K562 (cell line): ENCODE measurements around the gene KRT34. TPM values are rescaled to one million over a fixed set of nuclear protein-coding genes. Genes with fewer than 3 reads are reported as not detected.

Experiments
- ATAC-seq: fragments of 200-7000 bp; cut with Tn5 transposase; 3 replicates; pipeline ENCODE4 v1.9.1; 2020; ENCODE audit warnings: moderate library complexity
- BruUV-seq: library from RNA; stranded (reverse); fragments of 400-500 nt; replicated peaks from 2 replicates; lab custom pipeline; 2021; lab: Mats Ljungman, UMichigan
- CTCF ChIA-PET: fragments of 300-600 bp; formaldehyde crosslinking; extraction: SDS; loops from one replicate; lab custom pipeline; 2021; ENCODE audit warnings: low intra/inter-chr PET ratio; lab: Yijun Ruan, JAX
- POLR2A ChIA-PET: fragments of 300-600, 350-650 bp; sonication (Branson Sonifier 250); formaldehyde crosslinking; extraction: SDS; loops from one replicate; lab custom pipeline; 2021; ENCODE audit warnings: antibody characterized with exemption, inconsistent platforms; lab: Yijun Ruan, JAX
- DNase-seq, 4 experiments: peaks; one replicate each; pipeline versions ENCODE4 v3.0.0 to v3.0.0-alpha.2; 2011 to 2018; ENCODE audit warnings: low spot score in 3 of 4, mixed read lengths in 3 of 4; ENCODE audit errors: extremely low read depth in 1 of 4
- FAIRE-seq: peaks from 2 replicates; lab custom pipeline; 2011; peaks lifted over from hg19 to GRCh38; lab: Jason Lieb, UNC
- H2AFZ ChIP-seq: 2 replicates; pipeline ENCODE4 v1.6.0; 2011; ENCODE audit warnings: low read depth, low read length, control low read depth, inconsistent platforms
- H3K27ac ChIP-seq: fragments of 200-600 bp; 3 replicates; pipeline ENCODE4 v1.8.0; 2011; ENCODE audit warnings: low read depth, mild to moderate bottlenecking, control low read depth, inconsistent platforms, low read length, moderate library complexity, mixed read lengths; ENCODE audit errors: extremely low read depth
- H3K27me3 ChIP-seq, 2 experiments: fragments of 300-600 bp in 1 of 2; 2 replicates in 1 of 2; 3 replicates in 1 of 2; pipeline versions ENCODE4 v1.6.0 to v1.8.0; 2011; ENCODE audit warnings: inconsistent platforms in 2 of 2, low read length in 2 of 2, mild to moderate bottlenecking in 1 of 2, mixed read lengths in 1 of 2, moderate library complexity in 1 of 2; ENCODE audit not compliant: control insufficient read depth in 2 of 2, insufficient read depth in 2 of 2
- H3K36me3 ChIP-seq: fragments of 300-600 bp; 3 replicates; pipeline ENCODE4 v1.8.0; 2011; ENCODE audit warnings: mild to moderate bottlenecking, low read length, inconsistent platforms; ENCODE audit not compliant: control insufficient read depth, insufficient read depth
- H3K4me1 ChIP-seq, 2 experiments: fragments of 200-600 bp in 1 of 2; replicated peaks in 1 of 2; 2 replicates in 1 of 2; 3 replicates in 1 of 2; pipeline versions ENCODE4 v1.5.1 to v1.8.0; 2011; ENCODE audit warnings: inconsistent platforms in 2 of 2, low read length in 2 of 2, mild to moderate bottlenecking in 1 of 2, mixed read lengths in 1 of 2, moderate library complexity in 1 of 2; ENCODE audit not compliant: control insufficient read depth in 2 of 2, insufficient read depth in 2 of 2
- H3K4me2 ChIP-seq: 2 replicates; pipeline ENCODE4 v1.6.1; 2011; ENCODE audit warnings: low read length, control low read depth, inconsistent platforms, mixed read lengths; ENCODE audit not compliant: insufficient read depth
- H3K4me3 ChIP-seq: fragments of 200-600 bp; sonication (generic), shearing (Covaris generic); 2 replicates; pipeline ENCODE4 v1.5.1; 2016; ENCODE audit warnings: control low read depth, inconsistent platforms
- H3K79me2 ChIP-seq: fragments of 200-600 bp; 3 replicates; pipeline ENCODE4 v1.8.0; 2011; ENCODE audit warnings: low read length, inconsistent platforms; ENCODE audit not compliant: control insufficient read depth, insufficient read depth
- H3K9ac ChIP-seq, 2 experiments: 2 replicates each; pipeline versions ENCODE4 v1.6.0 to v1.6.1; 2011; ENCODE audit warnings: low read depth in 2 of 2, low read length in 2 of 2, control low read depth in 1 of 2, inconsistent platforms in 1 of 2, mild to moderate bottlenecking in 1 of 2, mixed read lengths in 1 of 2; ENCODE audit not compliant: insufficient read depth in 1 of 2
- H3K9me1 ChIP-seq: one replicate; pipeline ENCODE4 v1.6.0; 2011; ENCODE audit warnings: inconsistent platforms, mild to moderate bottlenecking, low read length, moderate library complexity; ENCODE audit not compliant: control insufficient read depth, insufficient read depth
- H3K9me3 ChIP-seq: replicated peaks from 2 replicates; pipeline ENCODE4 v1.5.1; 2011; ENCODE audit warnings: low read depth, low read length, inconsistent platforms; ENCODE audit not compliant: control insufficient read depth, insufficient read depth
- H4K20me1 ChIP-seq: replicated peaks from 2 replicates; pipeline ENCODE4 v1.6.1; 2011; ENCODE audit warnings: low read length, inconsistent platforms, mixed read lengths; ENCODE audit not compliant: control insufficient read depth, insufficient read depth
- EP400 ChIP-seq: fragments of 450-650 bp; IDR thresholded peaks from 2 replicates; pipeline ENCODE4 v1.6.1; 2017; ENCODE audit warnings: antibody characterized with exemption, mild to moderate bottlenecking, moderate library complexity
- FOXK2 ChIP-seq, 2 experiments: fragments of 450-650 bp; IDR thresholded peaks in 1 of 2; conservative IDR thresholded peaks in 1 of 2; 2 replicates each; pipeline ENCODE4 v1.6.1; 2016; ENCODE audit warnings: low read depth in 2 of 2, mild to moderate bottlenecking in 1 of 2
- HDAC2 ChIP-seq: fragments of 450-650 bp; IDR thresholded peaks from 2 replicates; pipeline ENCODE4 v1.6.1; 2016; ENCODE audit warnings: mild to moderate bottlenecking
- KDM1A ChIP-seq, 2 experiments: fragments of 450-650 bp; IDR thresholded peaks; 2 replicates each; pipeline ENCODE4 v1.6.1; 2016; ENCODE audit warnings: mild to moderate bottlenecking in 2 of 2
- MAFG ChIP-seq: fragments of 450-650 bp; conservative IDR thresholded peaks from 2 replicates; pipeline ENCODE4 v1.6.1; 2016; ENCODE audit warnings: missing genetic modification characterization, missing compliant biosample characterization
- MTA2 ChIP-seq: fragments of 450-650 bp; IDR thresholded peaks from 2 replicates; pipeline ENCODE4 v1.6.1; 2016; ENCODE audit warnings: low read depth
- SIN3B ChIP-seq: fragments of 450-650 bp; IDR thresholded peaks from 2 replicates; pipeline ENCODE4 v1.6.1; 2017; ENCODE audit warnings: low read depth, mild to moderate bottlenecking, moderate library complexity
- SOX6 ChIP-seq: fragments of 450-650 bp; IDR thresholded peaks from 2 replicates; pipeline ENCODE4 v1.6.1; 2014; ENCODE audit warnings: mild to moderate bottlenecking
- TRIM28 ChIP-seq: fragments of 450-650 bp; IDR thresholded peaks from 2 replicates; pipeline ENCODE4 v1.6.1; 2017
- U2AF2 ChIP-seq: fragments of 200-400 bp; formaldehyde crosslinking; optimal IDR thresholded peaks from 2 replicates; pipeline ENCODE3; 2017; ENCODE audit warnings: low read depth, mild to moderate bottlenecking, low read length
- YY1 ChIP-seq, 3 experiments: IDR thresholded peaks; 2 replicates each; pipeline ENCODE4 v1.6.1; 2011; ENCODE audit warnings: low read length in 2 of 3, mild to moderate bottlenecking in 2 of 3, moderate library complexity in 2 of 3, borderline replicate concordance in 1 of 3, control low read depth in 1 of 3, low read depth in 1 of 3; ENCODE audit not compliant: insufficient read depth in 3 of 3, insufficient replicate concordance in 2 of 3, control insufficient read depth in 1 of 3, insufficient read length in 1 of 3; ENCODE audit errors: extremely low read depth in 1 of 3
- ZNF347 ChIP-seq: fragments of 450-650 bp; formaldehyde crosslinking; IDR thresholded peaks from 2 replicates; pipeline ENCODE4 v1.4.0; 2020; ENCODE audit warnings: low read depth, mild to moderate bottlenecking, moderate library complexity
- ZNF561 ChIP-seq: fragments of 450-650 bp; formaldehyde crosslinking; conservative IDR thresholded peaks from 2 replicates; pipeline ENCODE4 v1.4.0; 2020; ENCODE audit warnings: mild to moderate bottlenecking, moderate library complexity
- ZNF586 ChIP-seq: fragments of 450-650 bp; formaldehyde crosslinking; conservative IDR thresholded peaks from 2 replicates; pipeline ENCODE4 v1.4.0; 2020; ENCODE audit warnings: mild to moderate bottlenecking, moderate library complexity
- WGBS: fragments of 100-300 bp; shearing (Covaris generic); methylation state at CpG from one replicate; pipeline ENCODE4 v1.1.6; 2016; ENCODE audit warnings: low coverage, mixed read lengths; ENCODE audit not compliant: insufficient coverage; ENCODE audit errors: missing lambda C conversion rate; 5-methylcytosine and 5-hydroxymethylcytosine counted together
- in situ Hi-C: fragments of 300-500 bp; cut with MboI; formaldehyde crosslinking; loops from 4 replicates; pipeline ENCODE4 v1.15.0; 2018; ENCODE audit warnings: inconsistent platforms, mixed read lengths
- intact Hi-C: fragments of 100-400 bp; cut with micrococcal nuclease; formaldehyde crosslinking; loops from 2 replicates; pipeline ENCODE4 v1.14.2; 2022
- polyA plus RNA-seq, 8 experiments: library from polyadenylated mRNA; depleted of rRNA in 4 of 8; stranded (reverse) in 5 of 8; unstranded in 3 of 8; fragments of >200 nt; fragmentation: Nextera tagmentation in 2 of 8; fragmentation: Illumina TruSeq in 1 of 8; extraction: Ambion mirVana in 2 of 8; extraction: Trizol in 1 of 8; gene quantifications; 2 replicates each; pipeline versions ENCODE4 v1.2.1 to v1.2.3, GENCODE V29; 2011 to 2014; ENCODE audit warnings: inconsistent platforms in 1 of 8, missing spikeins in 1 of 8
- total RNA-seq, 7 experiments: library from RNA; depleted of rRNA in 6 of 7; stranded (reverse); fragments of >200 nt in 6 of 7; fragmentation: Illumina TruSeq in 2 of 7; extraction: Trizol in 2 of 7; gene quantifications; 2 replicates each; pipeline versions ENCODE4 v1.2.1 to v1.2.3, GENCODE V29; 2011 to 2021; ENCODE audit warnings: low replicate concordance in 1 of 7
- TF ChIP-seq, protein P1 (sequence below): fragments of 250-450 bp; sonication (Bioruptor Pico); IDR thresholded peaks from 2 replicates; pipeline ENCODE4 v1.9.0; 2021; ENCODE audit warnings: mild to moderate bottlenecking, inconsistent platforms
- TF ChIP-seq, protein P2 (sequence below): fragments of 200-800 bp; sonication (Bioruptor generic); IDR thresholded peaks from 2 replicates; pipeline ENCODE4 v1.6.1; 2016; ENCODE audit warnings: missing genetic modification characterization, missing compliant biosample characterization

Gene KRT34
- total and polyA plus RNA-seq, 9 of the 15 experiments (the other 6 are each of a cell fraction or from before 2014, with no cell fraction given): not detected

DNA sequence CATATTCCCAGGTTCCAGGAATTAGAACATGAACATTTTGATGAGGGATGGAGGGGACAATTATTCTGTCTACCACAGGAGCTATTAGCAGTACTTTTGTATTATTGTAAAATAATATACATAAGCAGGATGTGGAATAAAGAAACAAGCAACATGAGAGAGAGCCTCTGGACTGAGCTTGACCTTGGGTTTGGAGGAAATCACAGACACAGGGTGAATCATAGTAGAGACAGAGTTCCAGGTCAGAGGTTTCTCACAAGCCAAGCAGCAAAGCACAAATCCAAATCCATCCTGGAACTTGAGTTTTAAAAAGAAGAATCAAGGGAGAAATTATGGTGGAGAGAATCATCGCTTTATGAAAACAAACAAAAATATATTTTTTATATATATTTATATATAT is 10.2 kb upstream of the KRT34 start:
- DNase-seq (no peak), FAIRE-seq (no peak), ATAC-seq (no peak)
- Histone ChIP-seq H3K27me3 (peaks cover 4 to 22% of the 10 kb centered on the region in 2 experiments; a peak in 3 of 5 replicates), H3K4me1 (no peaks in the 10 kb centered on the region), H3K9ac (no peak overlapping the region), H4K20me1 (no peaks in the 10 kb centered on the region), H3K4me3 (no peak overlapping the region), H2AFZ (no peak overlapping the region), H3K9me1 (no peaks in the 10 kb centered on the region), H3K9me3 (no peaks in the 10 kb centered on the region), H3K27ac (no peak overlapping the region), H3K79me2 (no peaks in the 10 kb centered on the region), H3K36me3 (no peaks in the 10 kb centered on the region), H3K4me2 (no peak overlapping the region)
- POLR2A ChIA-PET: no interaction called here
- in situ Hi-C loops: no loop called here
- no TSS peak for BruUV-seq
- intact Hi-C loops: no loop called here
- CTCF ChIA-PET: no interaction called here
- WGBS: 7% methylated on average over 1 of the region's 1 CpG
- no peak for TF ChIP-seq U2AF2
- TF ChIP-seq TRIM28: no peak
- TF ChIP-seq FOXK2 (conservative IDR thresholded peaks at IDR 0.05 in 1 of 2, IDR thresholded peaks at IDR 0.05 in 1 of 2; ENCODE audit: low read depth in 2 of 2): no peak
- no peak for TF ChIP-seq YY1 (IDR thresholded peaks at IDR 0.05; ENCODE audit: borderline replicate concordance in 1 of 3, control insufficient read depth in 1 of 3, extremely low read depth in 1 of 3, insufficient read depth in 3 of 3, insufficient read length in 1 of 3, insufficient replicate concordance in 2 of 3, low read depth in 1 of 3, low read length in 2 of 3)
- no peak for TF ChIP-seq HDAC2
- TF ChIP-seq MAFG (tag): no peak
- no peak for TF ChIP-seq SOX6
- no peak for TF ChIP-seq MTA2
- no peak for TF ChIP-seq KDM1A (IDR thresholded peaks at IDR 0.05)
- no peak for TF ChIP-seq ZNF347 (CRISPR knock-in tag)
- TF ChIP-seq SIN3B: no peak
- TF ChIP-seq, protein P1, sequence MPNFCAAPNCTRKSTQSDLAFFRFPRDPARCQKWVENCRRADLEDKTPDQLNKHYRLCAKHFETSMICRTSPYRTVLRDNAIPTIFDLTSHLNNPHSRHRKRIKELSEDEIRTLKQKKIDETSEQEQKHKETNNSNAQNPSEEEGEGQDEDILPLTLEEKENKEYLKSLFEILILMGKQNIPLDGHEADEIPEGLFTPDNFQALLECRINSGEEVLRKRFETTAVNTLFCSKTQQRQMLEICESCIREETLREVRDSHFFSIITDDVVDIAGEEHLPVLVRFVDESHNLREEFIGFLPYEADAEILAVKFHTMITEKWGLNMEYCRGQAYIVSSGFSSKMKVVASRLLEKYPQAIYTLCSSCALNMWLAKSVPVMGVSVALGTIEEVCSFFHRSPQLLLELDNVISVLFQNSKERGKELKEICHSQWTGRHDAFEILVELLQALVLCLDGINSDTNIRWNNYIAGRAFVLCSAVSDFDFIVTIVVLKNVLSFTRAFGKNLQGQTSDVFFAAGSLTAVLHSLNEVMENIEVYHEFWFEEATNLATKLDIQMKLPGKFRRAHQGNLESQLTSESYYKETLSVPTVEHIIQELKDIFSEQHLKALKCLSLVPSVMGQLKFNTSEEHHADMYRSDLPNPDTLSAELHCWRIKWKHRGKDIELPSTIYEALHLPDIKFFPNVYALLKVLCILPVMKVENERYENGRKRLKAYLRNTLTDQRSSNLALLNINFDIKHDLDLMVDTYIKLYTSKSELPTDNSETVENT: no peak
- TF ChIP-seq, protein P2, sequence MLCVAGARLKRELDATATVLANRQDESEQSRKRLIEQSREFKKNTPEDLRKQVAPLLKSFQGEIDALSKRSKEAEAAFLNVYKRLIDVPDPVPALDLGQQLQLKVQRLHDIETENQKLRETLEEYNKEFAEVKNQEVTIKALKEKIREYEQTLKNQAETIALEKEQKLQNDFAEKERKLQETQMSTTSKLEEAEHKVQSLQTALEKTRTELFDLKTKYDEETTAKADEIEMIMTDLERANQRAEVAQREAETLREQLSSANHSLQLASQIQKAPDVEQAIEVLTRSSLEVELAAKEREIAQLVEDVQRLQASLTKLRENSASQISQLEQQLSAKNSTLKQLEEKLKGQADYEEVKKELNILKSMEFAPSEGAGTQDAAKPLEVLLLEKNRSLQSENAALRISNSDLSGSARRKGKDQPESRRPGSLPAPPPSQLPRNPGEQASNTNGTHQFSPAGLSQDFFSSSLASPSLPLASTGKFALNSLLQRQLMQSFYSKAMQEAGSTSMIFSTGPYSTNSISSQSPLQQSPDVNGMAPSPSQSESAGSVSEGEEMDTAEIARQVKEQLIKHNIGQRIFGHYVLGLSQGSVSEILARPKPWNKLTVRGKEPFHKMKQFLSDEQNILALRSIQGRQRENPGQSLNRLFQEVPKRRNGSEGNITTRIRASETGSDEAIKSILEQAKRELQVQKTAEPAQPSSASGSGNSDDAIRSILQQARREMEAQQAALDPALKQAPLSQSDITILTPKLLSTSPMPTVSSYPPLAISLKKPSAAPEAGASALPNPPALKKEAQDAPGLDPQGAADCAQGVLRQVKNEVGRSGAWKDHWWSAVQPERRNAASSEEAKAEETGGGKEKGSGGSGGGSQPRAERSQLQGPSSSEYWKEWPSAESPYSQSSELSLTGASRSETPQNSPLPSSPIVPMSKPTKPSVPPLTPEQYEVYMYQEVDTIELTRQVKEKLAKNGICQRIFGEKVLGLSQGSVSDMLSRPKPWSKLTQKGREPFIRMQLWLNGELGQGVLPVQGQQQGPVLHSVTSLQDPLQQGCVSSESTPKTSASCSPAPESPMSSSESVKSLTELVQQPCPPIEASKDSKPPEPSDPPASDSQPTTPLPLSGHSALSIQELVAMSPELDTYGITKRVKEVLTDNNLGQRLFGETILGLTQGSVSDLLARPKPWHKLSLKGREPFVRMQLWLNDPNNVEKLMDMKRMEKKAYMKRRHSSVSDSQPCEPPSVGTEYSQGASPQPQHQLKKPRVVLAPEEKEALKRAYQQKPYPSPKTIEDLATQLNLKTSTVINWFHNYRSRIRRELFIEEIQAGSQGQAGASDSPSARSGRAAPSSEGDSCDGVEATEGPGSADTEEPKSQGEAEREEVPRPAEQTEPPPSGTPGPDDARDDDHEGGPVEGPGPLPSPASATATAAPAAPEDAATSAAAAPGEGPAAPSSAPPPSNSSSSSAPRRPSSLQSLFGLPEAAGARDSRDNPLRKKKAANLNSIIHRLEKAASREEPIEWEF (CRISPR knock-in tag): no peak
- TF ChIP-seq EP400: no peak
- TF ChIP-seq ZNF586 (CRISPR knock-in tag): no peak
- no peak for TF ChIP-seq ZNF561 (CRISPR knock-in tag)
